Liver (tissue), 9 donors: ENCODE measurements around the gene ILF3. TPM values are rescaled to one million over a fixed set of nuclear protein-coding genes. Genes with fewer than 3 reads are reported as not detected.
A peak's percentile ranks its signal among the peaks of the same experiment; 100 is the strongest.

Source experiments
- DNase-seq: peaks from one replicate; pipeline ENCODE4 v3.0.0-alpha.2; 2017; ENCODE audit warnings: low spot score
- H3K27ac ChIP-seq, 2 donors: one replicate each; pipeline ENCODE4 v1.7.0; 2013; ENCODE audit warnings: inconsistent platforms in 2 of 2, low read length in 2 of 2, control low read depth in 1 of 2, low read depth in 1 of 2, mild to moderate bottlenecking in 1 of 2
- H3K27me3 ChIP-seq, 4 donors: one replicate each; pipeline versions ENCODE4 v1.6.1 to v1.7.0; 2013; ENCODE audit warnings: low read length in 3 of 4, inconsistent platforms in 1 of 4, mild to moderate bottlenecking in 1 of 4, moderate library complexity in 1 of 4; ENCODE audit not compliant: control insufficient read depth in 4 of 4, insufficient read depth in 4 of 4
- H3K36me3 ChIP-seq, 4 donors: one replicate each; pipeline versions ENCODE4 v1.6.1 to v1.7.0; 2013; ENCODE audit warnings: low read length in 3 of 4, mild to moderate bottlenecking in 3 of 4, low read depth in 1 of 4, moderate library complexity in 1 of 4; ENCODE audit not compliant: control insufficient read depth in 4 of 4, insufficient read depth in 3 of 4
- H3K4me1 ChIP-seq, 4 donors: one replicate each; pipeline versions ENCODE4 v1.6.1 to v1.7.0; 2013; ENCODE audit warnings: low read length in 3 of 4, mild to moderate bottlenecking in 3 of 4, moderate library complexity in 1 of 4; ENCODE audit not compliant: control insufficient read depth in 4 of 4, insufficient read depth in 4 of 4
- H3K4me3 ChIP-seq, 3 donors: one replicate each; pipeline versions ENCODE4 v1.6.1 to v1.7.0; 2013; ENCODE audit warnings: low read length in 3 of 3, control low read depth in 1 of 3, low read depth in 1 of 3, mild to moderate bottlenecking in 1 of 3
- H3K9ac ChIP-seq, 2 donors: one replicate each; pipeline ENCODE4 v1.7.0; 2013; ENCODE audit warnings: low read length in 2 of 2, mild to moderate bottlenecking in 2 of 2, moderate library complexity in 2 of 2, control low read depth in 1 of 2, low read depth in 1 of 2
- H3K9me3 ChIP-seq, 4 donors: one replicate each; pipeline versions ENCODE4 v1.6.1 to v1.7.0; 2013; ENCODE audit warnings: low read length in 3 of 4; ENCODE audit not compliant: control insufficient read depth in 4 of 4
- ATF3 ChIP-seq: IDR thresholded peaks from 2 replicates; pipeline ENCODE4 v1.6.1; 2016; ENCODE audit warnings: antibody characterized with exemption
- CTCF ChIP-seq: fragments of 150-350 bp; IDR thresholded peaks from 2 replicates; pipeline ENCODE4 v1.5.1; 2017; ENCODE audit warnings: improper control_type of control experiment, low read depth, low read length; ENCODE audit not compliant: missing input control
- EGR1 ChIP-seq, 2 donors: IDR thresholded peaks; 2 replicates each; pipeline ENCODE4 v1.6.1; 2016 to 2018; ENCODE audit warnings: antibody characterized with exemption in 2 of 2, low read depth in 2 of 2
- FOXA1 ChIP-seq: IDR thresholded peaks from 2 replicates; pipeline ENCODE4 v1.6.1; 2016; ENCODE audit warnings: antibody characterized with exemption
- FOXA2 ChIP-seq: IDR thresholded peaks from 2 replicates; pipeline ENCODE4 v1.6.1; 2016; ENCODE audit warnings: antibody characterized with exemption
- GABPA ChIP-seq, 2 donors: IDR thresholded peaks in 1 of 2; conservative IDR thresholded peaks in 1 of 2; 2 replicates each; pipeline ENCODE4 v1.6.1; 2016; ENCODE audit warnings: antibody characterized with exemption in 2 of 2, mild to moderate bottlenecking in 1 of 2, moderate library complexity in 1 of 2
- HNF4A ChIP-seq, 2 donors: conservative IDR thresholded peaks; 2 replicates each; pipeline ENCODE4 v1.6.1; 2016; ENCODE audit warnings: antibody characterized with exemption in 2 of 2, mild to moderate bottlenecking in 2 of 2
- HNF4G ChIP-seq: IDR thresholded peaks from 2 replicates; pipeline ENCODE4 v1.6.1; 2016; ENCODE audit warnings: antibody characterized with exemption
- JUND ChIP-seq, 2 donors: IDR thresholded peaks; 2 replicates each; pipeline ENCODE4 v1.6.1; 2016; ENCODE audit warnings: antibody characterized with exemption in 2 of 2
- MAX ChIP-seq: IDR thresholded peaks from 2 replicates; pipeline ENCODE4 v1.6.1; 2016; ENCODE audit warnings: antibody characterized with exemption
- RAD21 ChIP-seq, 2 donors: IDR thresholded peaks; 2 replicates each; pipeline ENCODE4 v1.6.1; 2016; ENCODE audit warnings: antibody characterized with exemption in 2 of 2, mild to moderate bottlenecking in 2 of 2
- RXRA ChIP-seq, 2 donors: IDR thresholded peaks; 2 replicates each; pipeline ENCODE4 v1.6.1; 2017 to 2018; ENCODE audit warnings: antibody characterized with exemption in 2 of 2, mild to moderate bottlenecking in 1 of 2
- SP1 ChIP-seq: IDR thresholded peaks from 2 replicates; pipeline ENCODE4 v1.6.1; 2018; ENCODE audit warnings: antibody characterized with exemption, mild to moderate bottlenecking
- TAF1 ChIP-seq: conservative IDR thresholded peaks from 2 replicates; pipeline ENCODE4 v1.6.1; 2016; ENCODE audit warnings: antibody characterized with exemption, mild to moderate bottlenecking
- YY1 ChIP-seq: IDR thresholded peaks from 2 replicates; pipeline ENCODE4 v1.6.1; 2016; ENCODE audit warnings: antibody characterized with exemption, mild to moderate bottlenecking
- ZBTB33 ChIP-seq: IDR thresholded peaks from 2 replicates; pipeline ENCODE4 v1.6.1; 2016; ENCODE audit warnings: antibody characterized with exemption
- WGBS: extraction: QIAGEN DNeasy Blood & Tissue Kit; methylation state at CpG from one replicate; pipeline ENCODE4 v1.1.7; 2013; 5-methylcytosine and 5-hydroxymethylcytosine counted together
- polyA plus RNA-seq, 2 donors: library from polyadenylated mRNA; stranded (reverse) in 1 of 2; unstranded in 1 of 2; fragments of 200-250 nt in 1 of 2; fragments of >200 nt in 1 of 2; fragmentation: Nextera tagmentation in 1 of 2; extraction: Ambion mirVana in 1 of 2; gene quantifications; one replicate each; pipeline versions ENCODE4 v1.2.1 to v1.2.3, GENCODE V29; 2013 to 2015
- total RNA-seq, 2 donors: library from RNA; depleted of rRNA; stranded (reverse); fragments of >200 nt; gene quantifications; one replicate each; pipeline ENCODE4 v1.2.3, GENCODE V29; 2014
- donor health status: healthy.
- donor health status: healthy.
- donor health status: healthy.
- donor health status: healthy.
- donor health status: healthy.

The ILF3 gene
- total and polyA plus RNA-seq, 4 donors = 31.7 to 85.1 (median 42.9) TPM

GRCh38 chr19:10643968-10644259, 10.2 kb upstream of the ILF3 start (continued):
- TF ChIP-seq MAX = no peak
- TF ChIP-seq YY1 = no peak
- no peak for TF ChIP-seq HNF4A (conservative IDR thresholded peaks at IDR 0.05)

GRCh38 chr19:10644260-10645007, 9.7 kb upstream of the ILF3 start:
- Histone ChIP-seq H3K4me3 (no peak overlapping the region), H3K27me3 (no peaks in the 10 kb centered on the region), H3K36me3 (peaks cover 0 to 2% (median 0%) of the 10 kb centered on the region in 4 donors), H3K4me1 (peaks cover 0 to 10% (median 0%) of the 10 kb centered on the region in 4 donors), H3K9ac (no peak overlapping the region), H3K27ac (no peak overlapping the region), H3K9me3 (no peaks in the 10 kb centered on the region)
- peak; percentile 90 for DNase-seq
- 23% methylated on average over 14 of the region's 14 CpGs for WGBS
- TF ChIP-seq CTCF (peak; percentile 91), YY1 (no peak), HNF4G (no peak), RXRA (IDR thresholded peaks at IDR 0.05) (peak in 1 of 2 donors; percentile 28), RAD21 (IDR thresholded peaks at IDR 0.05) (peak; percentile 91), HNF4A (conservative IDR thresholded peaks at IDR 0.05) (no peak)

GRCh38 chr19:10646456-10647159, 7.5 kb upstream of the ILF3 start:
- Histone ChIP-seq H3K9ac (no peak overlapping the region), H3K4me1 (peaks cover 0 to 10% (median 0%) of the 10 kb centered on the region in 4 donors), H3K4me3 (no peak overlapping the region), H3K36me3 (peaks cover 0 to 2% (median 0%) of the 10 kb centered on the region in 4 donors), H3K9me3 (no peaks in the 10 kb centered on the region), H3K27me3 (no peaks in the 10 kb centered on the region), H3K27ac (no peak overlapping the region)
- WGBS = 85% methylated on average over 12 of the region's 12 CpGs
- no peak for TF ChIP-seq CTCF
- TF ChIP-seq JUND (IDR thresholded peaks at IDR 0.05) = no peak
- TF ChIP-seq SP1 = no peak
- no peak for TF ChIP-seq FOXA2
- TF ChIP-seq HNF4G = no peak
- TF ChIP-seq ZBTB33 = no peak
- TF ChIP-seq TAF1 = no peak
- TF ChIP-seq EGR1 (IDR thresholded peaks at IDR 0.05; ENCODE audit: low read depth in 2 of 2) = no peak
- no peak for TF ChIP-seq GABPA (IDR thresholded peaks at IDR 0.05 in 1 of 2, conservative IDR thresholded peaks at IDR 0.05 in 1 of 2)
- TF ChIP-seq ATF3 = no peak
- TF ChIP-seq MAX = no peak
- TF ChIP-seq FOXA1 = no peak
- no peak for TF ChIP-seq YY1
- DNase-seq = no peak
